ENCODE data around the gene CHD6.

CHD6 gene

DNA sequence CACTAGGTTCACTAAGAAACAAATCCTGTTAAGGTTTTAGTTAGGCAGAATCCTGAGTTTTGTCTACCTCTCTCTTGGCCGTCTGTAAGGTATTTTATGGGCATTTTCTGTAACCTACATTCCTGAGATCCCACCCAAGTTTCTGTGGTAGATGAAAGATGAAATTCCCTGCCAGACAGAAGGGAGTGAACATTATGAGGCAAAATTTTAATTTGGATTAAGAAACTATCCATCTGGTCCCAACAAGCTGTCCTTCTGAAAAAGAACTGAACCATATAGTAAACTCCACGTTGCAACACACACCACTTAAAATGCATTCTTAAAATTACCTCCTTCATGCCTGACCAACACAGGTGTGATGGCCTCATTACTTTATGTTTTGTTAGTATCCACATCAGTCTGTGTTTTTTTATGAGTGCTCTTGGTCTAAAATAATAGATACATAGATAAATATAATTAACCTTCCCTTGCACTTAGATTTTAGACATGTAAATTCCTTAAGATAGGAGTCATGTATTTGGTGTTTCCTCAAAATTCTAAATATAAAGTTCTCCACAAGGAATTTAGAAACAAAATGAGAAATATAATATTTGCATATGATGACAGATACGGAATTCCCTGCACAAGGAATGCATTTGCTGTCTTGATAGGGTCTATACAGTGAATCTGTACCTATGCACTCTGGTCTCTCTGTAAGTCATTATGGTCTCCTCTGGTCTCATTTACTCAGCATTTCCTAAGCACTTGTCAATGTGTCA, 86.5 kb downstream of the CHD6 start:
- DNase-seq, result no peak
- H3K4me1 Mint-ChIP-seq (ENCODE audit: low read depth), result peaks cover 18% of the 10 kb centered on the region
- peaks cover 39% of the 10 kb centered on the region for H3K36me3 Mint-ChIP-seq (ENCODE audit: low read depth)
- no peak overlapping the region for H3K27ac Mint-ChIP-seq
- H3K4me3 Mint-ChIP-seq, result no peak overlapping the region
- H3K27me3 Mint-ChIP-seq, result no peaks in the 10 kb centered on the region
- no peaks in the 10 kb centered on the region for H3K9me3 Mint-ChIP-seq

DNA sequence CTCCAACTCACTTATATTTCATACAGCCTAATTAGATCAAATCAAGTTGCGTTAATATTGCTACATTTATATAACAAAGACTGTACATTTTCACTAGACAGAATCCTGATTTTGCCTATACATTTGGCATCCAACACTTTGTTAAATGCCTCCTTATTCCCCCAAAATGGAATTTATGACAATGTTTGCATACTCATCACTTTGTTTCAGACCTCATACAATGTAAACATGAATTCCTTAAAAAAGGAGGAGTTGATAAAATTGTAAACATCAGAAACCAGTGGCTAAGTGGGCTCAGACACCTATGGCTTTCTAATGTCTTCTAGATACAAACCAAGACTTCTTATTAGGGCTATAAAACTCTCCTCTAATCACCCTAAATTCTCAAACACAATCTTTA, 87.3 kb downstream of the CHD6 start:
- DNase-seq, result no peak
- Mint-ChIP-seq H3K27me3 (no peaks in the 10 kb centered on the region), H3K27ac (no peak overlapping the region), H3K4me1 (ENCODE audit: low read depth) (peaks cover 26% of the 10 kb centered on the region), H3K36me3 (ENCODE audit: low read depth) (peaks cover 45% of the 10 kb centered on the region), H3K4me3 (no peak overlapping the region), H3K9me3 (no peaks in the 10 kb centered on the region)

DNA sequence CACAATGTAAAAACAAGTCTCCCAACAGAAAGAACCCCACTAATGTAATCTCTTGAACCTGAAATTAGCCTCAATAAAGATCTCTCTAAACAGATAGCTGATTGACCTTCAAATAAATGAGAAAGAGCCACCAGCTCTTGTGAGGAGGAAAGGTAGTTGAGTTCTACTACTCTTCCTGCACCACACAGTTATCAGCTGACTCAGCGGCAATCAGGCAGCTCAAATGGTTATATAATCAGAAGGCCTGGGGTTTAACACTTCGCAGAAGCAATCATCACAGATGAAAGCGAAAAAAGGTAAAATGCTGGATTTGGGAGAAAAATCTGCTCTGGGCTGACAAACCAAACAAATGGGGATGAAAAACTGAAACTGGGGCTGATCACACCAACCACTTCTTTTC, 91.8 kb downstream of the CHD6 start:
- Mint-ChIP-seq H3K27me3 (no peaks in the 10 kb centered on the region), H3K4me3 (no peak overlapping the region), H3K4me1 (ENCODE audit: low read depth) (peaks cover 35% of the 10 kb centered on the region), H3K9me3 (no peaks in the 10 kb centered on the region), H3K36me3 (ENCODE audit: low read depth) (peaks cover 44% of the 10 kb centered on the region), H3K27ac (no peak overlapping the region)
- DNase-seq, result no peak

- Mint-ChIP-seq H3K4me3 (no peak overlapping the region), H3K9me3 (no peaks in the 10 kb centered on the region), H3K27me3 (no peaks in the 10 kb centered on the region), H3K27ac (peak overlapping the region; percentile 41), H3K36me3 (ENCODE audit: low read depth) (peaks cover 43% of the 10 kb centered on the region), H3K4me1 (ENCODE audit: low read depth) (peaks cover 35% of the 10 kb centered on the region)
- DNase-seq, result no peak
Measured at GRCh38 chr20:41524980-41525613, 93.1 kb downstream of the CHD6 start.

GRCh38 chr20:41523857-41524256, 94.3 kb downstream of the CHD6 start:
- Mint-ChIP-seq H3K27me3 (no peaks in the 10 kb centered on the region), H3K4me1 (ENCODE audit: low read depth) (peaks cover 34% of the 10 kb centered on the region), H3K36me3 (ENCODE audit: low read depth) (peaks cover 39% of the 10 kb centered on the region), H3K4me3 (no peak overlapping the region), H3K9me3 (no peaks in the 10 kb centered on the region), H3K27ac (no peak overlapping the region)
- DNase-seq, result no peak

DNA sequence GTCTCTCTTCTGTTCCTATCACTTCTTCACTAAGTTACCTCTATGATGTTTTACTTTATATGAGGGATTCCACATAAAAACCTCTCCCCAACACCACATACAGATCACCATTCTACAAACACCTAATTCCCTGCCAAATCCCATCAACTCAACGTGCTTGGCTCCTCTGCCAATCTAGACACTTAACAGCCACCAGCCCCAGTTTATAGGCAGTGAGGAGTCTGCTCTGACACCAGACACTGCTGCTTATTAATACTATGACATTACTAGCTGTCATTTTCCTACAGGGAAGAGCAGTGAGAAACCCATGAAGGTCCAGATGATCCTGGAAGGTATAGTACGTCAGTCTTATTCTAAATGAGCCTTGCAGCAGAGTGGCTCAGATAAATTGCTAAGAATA, 104.3 kb downstream of the CHD6 start:
- Mint-ChIP-seq H3K27me3 (no peaks in the 10 kb centered on the region), H3K4me3 (no peak overlapping the region), H3K4me1 (ENCODE audit: low read depth) (peaks cover 4% of the 10 kb centered on the region), H3K36me3 (ENCODE audit: low read depth) (peaks cover 55% of the 10 kb centered on the region), H3K9me3 (no peaks in the 10 kb centered on the region), H3K27ac (no peak overlapping the region)
- DNase-seq, result no peak

DNA sequence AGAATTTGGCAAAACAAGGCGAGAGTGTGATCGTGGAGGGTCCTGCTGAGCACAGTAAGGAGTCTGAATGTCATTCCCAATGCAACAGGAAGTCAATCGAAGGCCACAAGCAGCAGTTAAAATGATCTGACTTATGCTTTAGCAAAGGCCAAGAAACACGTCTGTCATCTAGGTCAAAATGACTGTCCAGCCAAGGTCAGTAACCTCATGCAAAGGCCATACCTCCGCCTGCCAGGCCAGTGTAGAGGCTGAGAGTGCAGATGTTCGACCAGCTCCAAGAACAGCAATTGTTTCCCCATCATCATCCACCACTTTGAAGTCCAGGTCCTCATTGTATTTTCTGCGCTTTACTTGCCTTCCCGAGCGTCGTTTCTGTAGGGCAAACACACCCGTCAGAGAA, 105.6 kb downstream of the CHD6 start:
- Mint-ChIP-seq H3K27me3 (no peaks in the 10 kb centered on the region), H3K9me3 (no peaks in the 10 kb centered on the region), H3K4me3 (no peak overlapping the region), H3K4me1 (ENCODE audit: low read depth) (peaks cover 9% of the 10 kb centered on the region), H3K27ac (no peak overlapping the region), H3K36me3 (ENCODE audit: low read depth) (peaks cover 61% of the 10 kb centered on the region)
- DNase-seq, result no peak

GRCh38 chr20:41510847-41511450, 107.2 kb downstream of the CHD6 start:
- no peaks in the 10 kb centered on the region for H3K27me3 Mint-ChIP-seq
- H3K27ac Mint-ChIP-seq, result no peak overlapping the region
- H3K4me1 Mint-ChIP-seq (ENCODE audit: low read depth), result peaks cover 7% of the 10 kb centered on the region
- peaks cover 73% of the 10 kb centered on the region for H3K36me3 Mint-ChIP-seq (ENCODE audit: low read depth)
- H3K4me3 Mint-ChIP-seq, result no peak overlapping the region
- no peak for DNase-seq
- H3K9me3 Mint-ChIP-seq, result no peaks in the 10 kb centered on the region

GRCh38 chr20:41510224-41510623, 108.0 kb downstream of the CHD6 start:
- no peak for DNase-seq
- Mint-ChIP-seq H3K27me3 (no peaks in the 10 kb centered on the region), H3K4me3 (no peak overlapping the region), H3K9me3 (no peaks in the 10 kb centered on the region), H3K27ac (no peak overlapping the region), H3K4me1 (ENCODE audit: low read depth) (peaks cover 11% of the 10 kb centered on the region), H3K36me3 (ENCODE audit: low read depth) (peaks cover 78% of the 10 kb centered on the region)

DNA sequence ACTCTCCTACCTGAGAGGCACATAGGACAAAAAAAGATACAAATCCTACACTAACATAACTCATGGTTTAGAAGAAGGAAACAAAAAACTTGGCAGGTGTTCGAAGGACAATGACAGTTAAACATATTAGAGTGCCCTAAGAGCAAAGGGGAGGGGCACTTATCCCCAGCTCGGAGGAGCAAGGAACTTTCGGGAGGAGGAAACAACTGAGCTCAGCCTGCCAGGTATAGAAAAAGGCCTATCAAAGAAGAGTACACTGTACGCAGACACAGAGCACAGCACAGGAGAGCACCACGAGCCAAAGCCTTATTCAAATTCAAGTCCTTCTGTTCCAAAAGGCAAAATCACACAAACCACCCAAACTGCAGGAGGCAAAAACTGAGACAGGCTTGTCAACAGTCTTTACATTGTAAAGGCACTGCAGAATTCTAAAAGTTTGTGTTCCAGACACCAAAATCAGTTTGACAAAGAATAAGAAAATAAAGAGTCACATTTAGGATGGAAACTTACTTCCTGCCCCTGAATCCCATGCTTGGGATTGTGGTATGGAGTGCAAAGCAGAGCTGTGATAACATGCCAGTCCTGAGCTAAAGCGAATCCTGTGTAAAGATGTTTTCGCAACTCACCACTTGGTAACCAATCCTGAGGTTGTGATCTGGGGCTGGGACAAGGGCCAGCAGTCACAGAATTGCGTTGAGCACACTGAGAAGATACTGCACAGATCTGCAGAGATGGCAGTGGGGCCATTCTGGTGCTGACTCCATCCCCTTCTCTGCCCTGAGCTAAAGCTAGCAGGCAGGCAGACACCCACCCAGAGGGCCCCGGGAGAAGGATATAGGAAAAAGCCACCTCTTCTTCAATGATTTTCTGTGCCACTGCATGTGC, 108.6 kb downstream of the CHD6 start:
- DNase-seq, result no peak
- no peak overlapping the region for H3K4me3 Mint-ChIP-seq
- no peaks in the 10 kb centered on the region for H3K27me3 Mint-ChIP-seq
- H3K36me3 Mint-ChIP-seq (ENCODE audit: low read depth), result peaks cover 79% of the 10 kb centered on the region
- peaks cover 15% of the 10 kb centered on the region for H3K4me1 Mint-ChIP-seq (ENCODE audit: low read depth)
- H3K27ac Mint-ChIP-seq, result no peak overlapping the region
- no peaks in the 10 kb centered on the region for H3K9me3 Mint-ChIP-seq

GRCh38 chr20:41508335-41508734, 109.8 kb downstream of the CHD6 start:
- DNase-seq, result no peak
- Mint-ChIP-seq H3K27me3 (no peaks in the 10 kb centered on the region), H3K4me1 (ENCODE audit: low read depth) (peaks cover 16% of the 10 kb centered on the region), H3K27ac (no peak overlapping the region), H3K9me3 (no peaks in the 10 kb centered on the region), H3K4me3 (no peak overlapping the region), H3K36me3 (ENCODE audit: low read depth) (peaks cover 71% of the 10 kb centered on the region)

DNA sequence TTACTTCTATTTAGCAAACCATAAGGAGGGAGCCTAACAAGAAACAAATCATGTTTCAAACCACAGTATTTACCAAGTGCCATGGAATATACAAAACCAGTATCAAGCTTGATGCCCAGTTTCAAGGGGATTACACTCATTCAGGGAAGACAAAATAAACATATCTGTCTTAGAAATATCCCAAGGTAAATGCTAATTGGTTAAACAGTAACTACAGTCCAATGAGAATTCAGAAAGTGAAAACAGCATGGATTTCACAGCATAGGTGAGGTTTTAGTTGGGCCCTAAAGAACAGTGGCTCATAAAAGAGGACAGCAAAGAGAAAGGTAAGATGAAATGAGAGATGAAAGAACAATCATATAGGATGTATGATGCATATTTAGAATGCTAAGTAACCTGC, 110.3 kb downstream of the CHD6 start:
- peaks cover 66% of the 10 kb centered on the region for H3K36me3 Mint-ChIP-seq (ENCODE audit: low read depth)

DNA sequence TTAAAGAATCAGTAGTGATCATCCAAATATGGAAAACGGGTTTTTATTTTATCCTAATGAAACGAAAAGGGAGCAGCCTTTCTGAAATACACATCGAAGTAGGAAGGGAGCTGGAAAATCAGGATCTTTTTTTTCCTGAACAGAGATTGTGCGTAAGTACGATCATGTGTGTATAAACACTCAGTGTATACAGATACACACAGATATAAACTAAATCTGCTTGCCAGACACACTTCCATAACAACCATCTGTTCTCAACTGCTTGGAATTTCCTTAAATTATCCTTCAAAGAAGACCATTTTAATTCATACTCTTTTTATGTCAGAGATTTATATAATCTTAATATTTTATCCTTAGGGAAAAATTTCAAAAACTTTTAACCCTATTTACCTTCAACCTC, 110.7 kb downstream of the CHD6 start:
- Mint-ChIP-seq H3K27me3 (no peaks in the 10 kb centered on the region), H3K36me3 (ENCODE audit: low read depth) (peaks cover 62% of the 10 kb centered on the region), H3K4me3 (no peak overlapping the region), H3K9me3 (no peaks in the 10 kb centered on the region), H3K27ac (no peak overlapping the region), H3K4me1 (ENCODE audit: low read depth) (peaks cover 16% of the 10 kb centered on the region)
- no peak for DNase-seq

More for the DNA sequence above, 110.3 kb downstream of the CHD6 start:
- Mint-ChIP-seq H3K4me3 (no peak overlapping the region), H3K27ac (no peak overlapping the region), H3K9me3 (no peaks in the 10 kb centered on the region), H3K27me3 (no peaks in the 10 kb centered on the region), H3K4me1 (ENCODE audit: low read depth) (peaks cover 16% of the 10 kb centered on the region)
- DNase-seq, result no peak

- H3K4me1 Mint-ChIP-seq (ENCODE audit: low read depth), result peaks cover 16% of the 10 kb centered on the region
- H3K4me3 Mint-ChIP-seq, result no peak overlapping the region
- no peaks in the 10 kb centered on the region for H3K9me3 Mint-ChIP-seq
- peaks cover 52% of the 10 kb centered on the region for H3K36me3 Mint-ChIP-seq (ENCODE audit: low read depth)
- H3K27ac Mint-ChIP-seq, result no peak overlapping the region
- no peaks in the 10 kb centered on the region for H3K27me3 Mint-ChIP-seq
- DNase-seq, result no peak
Measured at GRCh38 chr20:41506192-41506915, 111.8 kb downstream of the CHD6 start.
